OCI-LY3 (cell line): ENCODE data around the gene CLSTN1.

Experiments used
- CTCF ChIP-seq: fragments of 200-600, 300-600 bp; sonication (generic); IDR thresholded peaks from 2 replicates; pipeline ENCODE4 v1.5.1; 2014; ENCODE audit warnings: antibody characterized with exemption, low read length, low read depth
- EZH2phosphoT487 ChIP-seq: fragments of 200-600 bp; shearing (Covaris generic); IDR thresholded peaks from 2 replicates; pipeline ENCODE4 v1.6.1; 2018; ENCODE audit warnings: antibody characterized with exemption, mixed run types, low read depth

GRCh38 chr1:9873385-9873784 is 49.6 kb upstream of the CLSTN1 start:
- TF ChIP-seq CTCF, result no peak
- no peak for TF ChIP-seq EZH2phosphoT487
